VCaP (cell line): ENCODE results near the gene POT1.

Experiments
- H3K27ac ChIP-seq: fragments of 450-650 bp; 2 replicates; pipeline ENCODE4 v1.5.1; 2017
- CTCF ChIP-seq: fragments of 450-650 bp; conservative IDR thresholded peaks from 2 replicates; pipeline ENCODE4 v1.5.1; 2017; ENCODE audit warnings: mild to moderate bottlenecking, moderate library complexity

The POT1 gene

GRCh38 chr7:124839687-124840086 is 89.9 kb downstream of the POT1 start:
- H3K27ac ChIP-seq, result no peak overlapping the region
- TF ChIP-seq CTCF, result no peak

DNA sequence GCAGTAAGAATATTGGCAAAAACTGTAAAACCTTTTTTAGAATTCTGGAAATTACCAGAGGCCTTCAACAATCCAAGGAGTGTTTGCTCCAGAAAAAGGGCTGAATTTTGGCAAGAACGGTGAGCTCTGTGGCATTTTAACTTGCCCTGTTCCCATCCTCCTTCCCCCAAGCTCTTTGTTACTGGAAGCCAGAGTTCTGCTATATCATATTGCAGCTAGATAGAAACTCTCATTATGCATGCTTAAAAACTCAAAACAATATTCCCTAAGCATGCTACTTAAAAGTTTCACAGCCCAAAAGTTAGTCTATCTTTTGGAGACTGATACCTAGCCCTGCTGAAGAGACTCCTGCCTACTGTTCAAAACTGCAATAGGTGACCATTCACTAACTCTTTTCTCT is 93.5 kb downstream of the POT1 start:
- no peak overlapping the region for H3K27ac ChIP-seq
- no peak for TF ChIP-seq CTCF

- no peak overlapping the region for H3K27ac ChIP-seq
- no peak for TF ChIP-seq CTCF
Observed at GRCh38 chr7:124818807-124819206, 110.8 kb downstream of the POT1 start.

- no peak overlapping the region for H3K27ac ChIP-seq
- no peak for TF ChIP-seq CTCF
Observed at GRCh38 chr7:124813994-124814798, 115.4 kb downstream of the POT1 start.

DNA sequence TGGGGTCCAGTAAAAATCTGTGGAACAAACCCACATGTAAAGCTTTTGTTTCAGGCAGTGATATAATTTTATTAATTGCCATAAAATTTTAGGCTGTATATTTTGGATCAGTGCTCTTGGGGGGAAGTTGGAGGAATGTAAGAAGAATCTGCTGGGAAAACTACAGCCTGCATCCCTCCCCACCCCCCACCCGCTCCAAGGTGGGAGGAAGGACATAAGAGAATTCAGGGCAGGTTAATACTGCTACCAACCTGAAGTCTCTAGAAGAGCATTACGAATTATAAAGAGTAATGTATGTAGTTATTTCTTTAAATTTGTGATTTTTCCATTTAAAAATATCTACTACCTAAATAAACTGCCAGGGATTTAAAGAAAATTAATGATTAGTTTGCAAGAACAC is 116.9 kb downstream of the POT1 start:
- TF ChIP-seq CTCF, result no peak
- H3K27ac ChIP-seq, result no peak overlapping the region

GRCh38 chr7:124811341-124811740 is 118.3 kb downstream of the POT1 start:
- H3K27ac ChIP-seq, result no peak overlapping the region
- TF ChIP-seq CTCF, result no peak

- no peak overlapping the region for H3K27ac ChIP-seq
- TF ChIP-seq CTCF, result no peak
Observed at GRCh38 chr7:124810605-124811004, 119.0 kb downstream of the POT1 start.
